H1 (cell line): ENCODE results near the gene HM13.
A peak's percentile ranks its signal among the peaks of the same experiment; 100 is the strongest.

Source experiments
- CEBPB ChIP-seq: IDR thresholded peaks from 2 replicates; pipeline ENCODE4 v1.6.1; 2012; ENCODE audit warnings: low read depth, low read length
- EP300 ChIP-seq, 2 experiments: IDR thresholded peaks; 1 replicate in 1 of 2; 2 replicates in 1 of 2; pipeline ENCODE4 v1.6.1; 2011 to 2012; ENCODE audit warnings: low read depth in 2 of 2, low read length in 2 of 2, mild to moderate bottlenecking in 2 of 2, borderline replicate concordance in 1 of 2, inconsistent platforms in 1 of 2, moderate library complexity in 1 of 2
- EZH2 ChIP-seq: fragments of 200-600 bp; sonication (generic); IDR thresholded peaks from 2 replicates; pipeline ENCODE4 v1.7.1; 2012; ENCODE audit warnings: low read depth, mild to moderate bottlenecking, moderate library complexity, low read length, inconsistent platforms; ENCODE audit not compliant: severe bottlenecking
- JUND ChIP-seq: IDR thresholded peaks from 2 replicates; pipeline ENCODE4 v1.6.1; 2011; ENCODE audit warnings: mild to moderate bottlenecking, improper control_type of control experiment, low read length
- NANOG ChIP-seq: IDR thresholded peaks from 2 replicates; pipeline ENCODE4 v1.6.1; 2011; ENCODE audit warnings: low read length, low read depth, mild to moderate bottlenecking, inconsistent platforms; ENCODE audit not compliant: insufficient read depth, poor library complexity, severe bottlenecking
- POLR2A ChIP-seq, 2 experiments: IDR thresholded peaks; 1 replicate in 1 of 2; 2 replicates in 1 of 2; pipeline ENCODE4 v1.6.1; 2011; ENCODE audit warnings: low read depth in 2 of 2, low read length in 2 of 2, mild to moderate bottlenecking in 2 of 2; ENCODE audit errors: control extremely low read depth in 1 of 2
- RAD21 ChIP-seq, 2 experiments: IDR thresholded peaks in 1 of 2; conservative IDR thresholded peaks in 1 of 2; 2 replicates each; pipeline ENCODE4 v1.6.1; 2011; ENCODE audit warnings: low read depth in 2 of 2, low read length in 2 of 2, improper control_type of control experiment in 1 of 2, inconsistent platforms in 1 of 2, mild to moderate bottlenecking in 1 of 2, moderate library complexity in 1 of 2
- SAP30 ChIP-seq: fragments of 300-600 bp; sonication (generic); IDR thresholded peaks from 2 replicates; pipeline ENCODE4 v1.7.1; 2012; ENCODE audit warnings: low read length, moderate library complexity, mild to moderate bottlenecking, inconsistent platforms; ENCODE audit not compliant: insufficient read depth, insufficient replicate concordance
- SP1 ChIP-seq: IDR thresholded peaks from 2 replicates; pipeline ENCODE4 v1.6.1; 2011; ENCODE audit warnings: low read depth, low read length
- SP2 ChIP-seq: IDR thresholded peaks from 2 replicates; pipeline ENCODE4 v1.6.1; 2012; ENCODE audit warnings: mild to moderate bottlenecking, low read length, inconsistent platforms
- TAF1 ChIP-seq: IDR thresholded peaks from 2 replicates; pipeline ENCODE4 v1.6.1; 2011; ENCODE audit warnings: mild to moderate bottlenecking, low read depth, low read length
- TF ChIP-seq, protein P1 (sequence below): IDR thresholded peaks from 2 replicates; pipeline ENCODE4 v1.6.1; 2012; ENCODE audit warnings: low read length, inconsistent platforms
- TF ChIP-seq, protein P2 (sequence below), 3 experiments: IDR thresholded peaks; 1 replicate in 2 of 3; 2 replicates in 1 of 3; pipeline versions ENCODE4 v1.5.1 to v1.6.1; 2011; ENCODE audit warnings: low read length in 3 of 3, mild to moderate bottlenecking in 3 of 3, inconsistent platforms in 2 of 3, low read depth in 1 of 3, moderate library complexity in 1 of 3; ENCODE audit not compliant: insufficient read depth in 1 of 3; ENCODE audit errors: control extremely low read depth in 1 of 3

DNA sequence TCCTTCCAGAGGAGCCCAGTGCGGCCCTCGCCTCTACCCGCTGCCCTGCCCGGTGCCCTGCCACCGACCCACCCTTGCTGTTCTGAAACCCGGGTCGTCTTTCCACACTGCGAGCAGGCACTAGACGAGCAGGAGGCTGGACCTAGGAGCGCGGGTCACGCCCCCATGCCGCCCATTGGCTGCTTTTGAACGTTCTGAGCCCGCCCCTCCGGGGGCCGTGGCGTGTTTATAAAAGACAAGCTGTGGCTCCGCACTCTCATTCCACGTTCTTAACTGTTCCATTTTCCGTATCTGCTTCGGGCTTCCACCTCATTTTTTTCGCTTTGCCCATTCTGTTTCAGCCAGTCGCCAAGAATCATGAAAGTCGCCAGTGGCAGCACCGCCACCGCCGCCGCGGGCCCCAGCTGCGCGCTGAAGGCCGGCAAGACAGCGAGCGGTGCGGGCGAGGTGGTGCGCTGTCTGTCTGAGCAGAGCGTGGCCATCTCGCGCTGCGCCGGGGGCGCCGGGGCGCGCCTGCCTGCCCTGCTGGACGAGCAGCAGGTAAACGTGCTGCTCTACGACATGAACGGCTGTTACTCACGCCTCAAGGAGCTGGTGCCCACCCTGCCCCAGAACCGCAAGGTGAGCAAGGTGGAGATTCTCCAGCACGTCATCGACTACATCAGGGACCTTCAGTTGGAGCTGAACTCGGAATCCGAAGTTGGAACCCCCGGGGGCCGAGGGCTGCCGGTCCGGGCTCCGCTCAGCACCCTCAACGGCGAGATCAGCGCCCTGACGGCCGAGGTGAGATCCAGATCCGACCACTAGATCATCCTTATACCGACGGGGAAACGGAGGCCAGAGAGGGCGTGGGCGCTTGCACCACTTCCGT lies 91.0 kb downstream of the HM13 start, which contains the start of gene ID1:
- TF ChIP-seq SAP30 (no peak), EP300 (IDR thresholded peaks at IDR 0.05; ENCODE audit: borderline replicate concordance in 1 of 2, low read depth in 2 of 2, low read length in 2 of 2) (no peak), TAF1 (peak; percentile 91), SP1 (peak; percentile 91), EZH2 (no peak), JUND (no peak), POLR2A (IDR thresholded peaks at IDR 0.05; ENCODE audit: control extremely low read depth in 1 of 2, low read depth in 2 of 2, low read length in 2 of 2) (peak; percentile 81 to 96), SP2 (no peak), CEBPB (no peak), NANOG (peak; percentile 89), RAD21 (IDR thresholded peaks at IDR 0.05 in 1 of 2, conservative IDR thresholded peaks at IDR 0.05 in 1 of 2; ENCODE audit: low read depth in 2 of 2, low read length in 2 of 2) (no peak)
- TF ChIP-seq, protein P1, sequence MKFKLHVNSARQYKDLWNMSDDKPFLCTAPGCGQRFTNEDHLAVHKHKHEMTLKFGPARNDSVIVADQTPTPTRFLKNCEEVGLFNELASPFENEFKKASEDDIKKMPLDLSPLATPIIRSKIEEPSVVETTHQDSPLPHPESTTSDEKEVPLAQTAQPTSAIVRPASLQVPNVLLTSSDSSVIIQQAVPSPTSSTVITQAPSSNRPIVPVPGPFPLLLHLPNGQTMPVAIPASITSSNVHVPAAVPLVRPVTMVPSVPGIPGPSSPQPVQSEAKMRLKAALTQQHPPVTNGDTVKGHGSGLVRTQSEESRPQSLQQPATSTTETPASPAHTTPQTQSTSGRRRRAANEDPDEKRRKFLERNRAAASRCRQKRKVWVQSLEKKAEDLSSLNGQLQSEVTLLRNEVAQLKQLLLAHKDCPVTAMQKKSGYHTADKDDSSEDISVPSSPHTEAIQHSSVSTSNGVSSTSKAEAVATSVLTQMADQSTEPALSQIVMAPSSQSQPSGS = no peak; the same call in 1 of the 2 replicates
- TF ChIP-seq, protein P2, sequence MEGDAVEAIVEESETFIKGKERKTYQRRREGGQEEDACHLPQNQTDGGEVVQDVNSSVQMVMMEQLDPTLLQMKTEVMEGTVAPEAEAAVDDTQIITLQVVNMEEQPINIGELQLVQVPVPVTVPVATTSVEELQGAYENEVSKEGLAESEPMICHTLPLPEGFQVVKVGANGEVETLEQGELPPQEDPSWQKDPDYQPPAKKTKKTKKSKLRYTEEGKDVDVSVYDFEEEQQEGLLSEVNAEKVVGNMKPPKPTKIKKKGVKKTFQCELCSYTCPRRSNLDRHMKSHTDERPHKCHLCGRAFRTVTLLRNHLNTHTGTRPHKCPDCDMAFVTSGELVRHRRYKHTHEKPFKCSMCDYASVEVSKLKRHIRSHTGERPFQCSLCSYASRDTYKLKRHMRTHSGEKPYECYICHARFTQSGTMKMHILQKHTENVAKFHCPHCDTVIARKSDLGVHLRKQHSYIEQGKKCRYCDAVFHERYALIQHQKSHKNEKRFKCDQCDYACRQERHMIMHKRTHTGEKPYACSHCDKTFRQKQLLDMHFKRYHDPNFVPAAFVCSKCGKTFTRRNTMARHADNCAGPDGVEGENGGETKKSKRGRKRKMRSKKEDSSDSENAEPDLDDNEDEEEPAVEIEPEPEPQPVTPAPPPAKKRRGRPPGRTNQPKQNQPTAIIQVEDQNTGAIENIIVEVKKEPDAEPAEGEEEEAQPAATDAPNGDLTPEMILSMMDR (IDR thresholded peaks at IDR 0.05; ENCODE audit: control extremely low read depth in 1 of 3, insufficient read depth in 1 of 3, low read depth in 1 of 3, low read length in 3 of 3) = no peak
